ENCODE results near the gene MSMO1.
"Not testable (repeated sequence)": the region's sequence is repeated elsewhere in the genome, so short reads cannot be mapped to it uniquely, and the experiment has no call there.

Gene MSMO1

GRCh38 chr4:165325732-165326512, 1.5 kb upstream of the MSMO1 start:
- DNase-seq = no peak

- peak; percentile 10 for DNase-seq
Measured at GRCh38 chr4:165326831-165327210, 648 bp upstream of the MSMO1 start.

- DNase-seq = no peak
Measured at GRCh38 chr4:165328101-165328425, 594 bp downstream of the MSMO1 start.

GRCh38 chr4:165328708-165329107, 1.2 kb downstream of the MSMO1 start:
- no peak for DNase-seq

GRCh38 chr4:165330071-165330470, 2.6 kb downstream of the MSMO1 start:
- DNase-seq = no peak

- DNase-seq = no peak
Measured at GRCh38 chr4:165330666-165331065, 3.2 kb downstream of the MSMO1 start.

GRCh38 chr4:165331359-165331758, 3.9 kb downstream of the MSMO1 start:
- DNase-seq = no peak

- no peak for DNase-seq
Measured at GRCh38 chr4:165331823-165332222, 4.4 kb downstream of the MSMO1 start.

- no peak for DNase-seq
Measured at GRCh38 chr4:165332502-165332901, 5.0 kb downstream of the MSMO1 start.

GRCh38 chr4:165335163-165335703, 7.8 kb downstream of the MSMO1 start:
- DNase-seq = no peak

GRCh38 chr4:165336743-165337142, 9.3 kb downstream of the MSMO1 start:
- no peak for DNase-seq

GRCh38 chr4:165342340-165342739, 14.9 kb downstream of the MSMO1 start:
- DNase-seq = not testable (repeated sequence)

GRCh38 chr4:165343353-165344191, 16.1 kb downstream of the MSMO1 start:
- no peak for DNase-seq

- DNase-seq = no peak
Measured at GRCh38 chr4:165345666-165346417, 18.4 kb downstream of the MSMO1 start.

GRCh38 chr4:165347647-165348569, 20.4 kb downstream of the MSMO1 start:
- DNase-seq = no peak

GRCh38 chr4:165351359-165352130, 24.1 kb downstream of the MSMO1 start:
- DNase-seq = no peak

- no peak for DNase-seq
Measured at GRCh38 chr4:165355900-165356300, 28.4 kb downstream of the MSMO1 start.

GRCh38 chr4:165359506-165359905, 32.0 kb downstream of the MSMO1 start:
- no peak for DNase-seq

- DNase-seq = no peak
Measured at GRCh38 chr4:165360041-165360695, 32.7 kb downstream of the MSMO1 start.

- no peak for DNase-seq
Measured at GRCh38 chr4:165360985-165361670, 33.7 kb downstream of the MSMO1 start.
